Vagina (tissue), 2 donors: ENCODE measurements around the gene SDCCAG8. TPM values are rescaled to one million over a fixed set of nuclear protein-coding genes. Genes with fewer than 3 reads are reported as not detected.
"Not testable (repeated sequence)": the region's sequence is repeated elsewhere in the genome, so short reads cannot be mapped to it uniquely, and the experiment has no call there.

ENCODE experiments used
- DNase-seq, 2 donors: peaks; one replicate each; pipeline ENCODE4 v3.0.0-alpha.2; 2017; ENCODE audit errors: extremely low spot score in 2 of 2
- H3K27ac ChIP-seq: fragments of 200-600 bp; sonication (generic); one replicate; pipeline ENCODE4 v1.5.1; 2019
- H3K27me3 ChIP-seq: fragments of 200-600 bp; sonication (generic); one replicate; pipeline ENCODE4 v1.5.1; 2019
- H3K36me3 ChIP-seq, 2 donors: fragments of 200-600 bp; sonication (generic); one replicate each; pipeline ENCODE4 v1.5.1; 2017 to 2019
- H3K4me1 ChIP-seq: fragments of 200-600 bp; sonication (generic); one replicate; pipeline ENCODE4 v1.5.1; 2019
- H3K4me3 ChIP-seq, 2 donors: fragments of 200-600 bp; sonication (generic); 1 replicate in 1 of 2; 2 replicates in 1 of 2; pipeline ENCODE4 v1.5.1; 2016 to 2019
- H3K9me3 ChIP-seq: fragments of 200-600 bp; sonication (generic); one replicate; pipeline ENCODE4 v1.5.1; 2019
- CTCF ChIP-seq, 3 experiments: fragments of 450-650 bp in 2 of 3; fragments of 200-600 bp in 1 of 3; sonication (generic) in 1 of 3; IDR thresholded peaks; one replicate each; pipeline ENCODE4 v1.5.1; 2017 to 2019; ENCODE audit warnings: antibody characterized with exemption in 3 of 3, mild to moderate bottlenecking in 2 of 3, moderate library complexity in 2 of 3
- POLR2A ChIP-seq, 2 donors: fragments of 450-650 bp; IDR thresholded peaks; one replicate each; pipeline ENCODE4 v1.6.1; 2017; ENCODE audit warnings: antibody characterized with exemption in 2 of 2, mild to moderate bottlenecking in 2 of 2, moderate library complexity in 2 of 2
- POLR2AphosphoS5 ChIP-seq, 2 donors: sonication (generic); formaldehyde crosslinking; IDR thresholded peaks; one replicate each; pipeline ENCODE4 v1.9.0; 2017; ENCODE audit warnings: antibody characterized with exemption in 2 of 2, mild to moderate bottlenecking in 2 of 2, low read depth in 1 of 2; ENCODE audit not compliant: insufficient read depth in 1 of 2
- intact Hi-C: fragments of 100-400 bp; cut with DNase I; formaldehyde crosslinking; loops from one replicate; pipeline ENCODE4 v1.15.1; 2023
- total RNA-seq: library from RNA; depleted of rRNA; stranded (reverse); fragments of >200 nt; gene quantifications from one replicate; pipeline ENCODE4 v1.2.3, GENCODE V29; 2016

The SDCCAG8 gene
- total RNA-seq = 31.2 TPM

- H3K27ac ChIP-seq = peak within 1 kb of the TSS; percentile 90
- DNase-seq = peak; percentile 98 to 99
- no peaks in the 10 kb centered on the region for H3K9me3 ChIP-seq
- peak within 1 kb of the TSS; percentile 51 to 83 for H3K4me3 ChIP-seq
- H3K27me3 ChIP-seq = no peaks in the 10 kb centered on the region
- H3K4me1 ChIP-seq = peaks cover 36% of the 10 kb centered on the region
- intact Hi-C loops = no loop called here
- TF ChIP-seq CTCF (IDR thresholded peaks at IDR 0.05) (no peak), POLR2A (IDR thresholded peaks at IDR 0.05) (peak; percentile 62 to 70), POLR2AphosphoS5 (IDR thresholded peaks at IDR 0.05; ENCODE audit: insufficient read depth in 1 of 2, low read depth in 1 of 2) (peak; percentile 92 to 93)
- H3K36me3 ChIP-seq = no peaks in the 10 kb centered on the region
Measured at GRCh38 chr1:243255791-243256512, at the start of gene SDCCAG8. SDCCAG8 (plus strand) TSS chr1:243256041; CDS start chr1:243256174, 133 bp downstream.

DNA sequence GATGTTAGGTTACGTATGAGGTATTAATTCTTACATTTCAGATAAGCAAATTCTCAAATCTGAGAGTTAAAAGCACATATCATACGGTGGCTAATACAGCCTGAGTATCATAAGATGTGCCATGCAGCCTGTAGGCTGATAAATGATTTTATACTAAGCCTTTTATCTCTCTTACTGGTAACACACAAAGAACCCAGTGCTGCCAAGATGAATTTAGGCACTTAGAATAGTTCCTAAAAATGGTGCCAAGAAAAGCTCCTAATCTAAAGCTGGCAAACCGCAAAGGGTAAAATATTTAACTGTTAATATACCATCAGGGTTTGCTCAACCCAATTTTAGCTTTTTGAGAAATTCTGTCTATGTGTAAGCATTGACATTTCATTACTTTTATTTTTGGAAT is 43.9 kb upstream of the SDCCAG8 start:
- DNase-seq, H3K36me3 ChIP-seq: not testable (repeated sequence)

DNA sequence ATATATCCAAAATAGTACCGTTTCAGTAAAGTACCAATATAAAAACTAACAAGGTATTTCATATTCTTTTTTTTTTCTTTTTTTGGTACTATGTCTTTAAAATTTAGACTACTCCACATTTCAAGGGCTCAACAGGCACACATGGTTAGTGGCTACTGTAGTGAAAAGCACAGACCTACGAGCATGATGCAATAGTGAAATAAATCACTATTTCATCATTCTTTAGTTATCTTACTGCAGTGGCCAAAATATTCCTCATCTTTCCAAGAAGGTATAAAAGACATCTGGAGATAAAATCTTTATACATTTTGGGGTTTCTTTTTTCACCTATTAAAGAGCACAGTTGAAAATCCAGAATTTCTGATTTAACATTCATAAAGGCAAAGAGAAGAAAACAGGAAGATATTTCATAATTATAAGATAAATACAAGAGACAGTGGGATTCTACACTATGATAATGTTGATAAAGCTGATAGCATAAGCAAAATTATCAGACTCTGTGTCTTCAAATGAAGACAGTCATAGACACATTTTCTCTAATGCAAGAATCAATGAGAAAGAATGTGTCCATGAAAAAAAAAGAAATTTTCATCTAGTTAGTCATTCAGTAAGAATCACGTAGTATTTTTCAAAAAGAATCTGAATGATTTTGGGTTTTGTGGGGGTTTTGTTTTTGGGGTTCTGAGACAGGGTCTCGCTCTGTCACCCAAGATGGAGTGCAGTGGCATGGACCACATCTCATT is 42.6 kb upstream of the SDCCAG8 start:
- Histone ChIP-seq H3K4me1 (peaks cover 26% of the 10 kb centered on the region), H3K9me3 (no peaks in the 10 kb centered on the region), H3K27ac (no peak overlapping the region), H3K36me3 (no peaks in the 10 kb centered on the region), H3K4me3 (no peak overlapping the region), H3K27me3 (no peaks in the 10 kb centered on the region)
- no peak for DNase-seq
- intact Hi-C loops = no loop called here
- TF ChIP-seq POLR2A (IDR thresholded peaks at IDR 0.05) (no peak), CTCF (IDR thresholded peaks at IDR 0.05) (no peak), POLR2AphosphoS5 (IDR thresholded peaks at IDR 0.05; ENCODE audit: insufficient read depth in 1 of 2, low read depth in 1 of 2) (peak in 1 of 2 donors; percentile 11)

More for the DNA sequence above, 43.9 kb upstream of the SDCCAG8 start:
- intact Hi-C loops, H3K27me3 ChIP-seq, H3K9me3 ChIP-seq, H3K4me3 ChIP-seq, H3K27ac ChIP-seq: not testable (repeated sequence)
- H3K4me1 ChIP-seq = peaks cover 24% of the 10 kb centered on the region

DNA sequence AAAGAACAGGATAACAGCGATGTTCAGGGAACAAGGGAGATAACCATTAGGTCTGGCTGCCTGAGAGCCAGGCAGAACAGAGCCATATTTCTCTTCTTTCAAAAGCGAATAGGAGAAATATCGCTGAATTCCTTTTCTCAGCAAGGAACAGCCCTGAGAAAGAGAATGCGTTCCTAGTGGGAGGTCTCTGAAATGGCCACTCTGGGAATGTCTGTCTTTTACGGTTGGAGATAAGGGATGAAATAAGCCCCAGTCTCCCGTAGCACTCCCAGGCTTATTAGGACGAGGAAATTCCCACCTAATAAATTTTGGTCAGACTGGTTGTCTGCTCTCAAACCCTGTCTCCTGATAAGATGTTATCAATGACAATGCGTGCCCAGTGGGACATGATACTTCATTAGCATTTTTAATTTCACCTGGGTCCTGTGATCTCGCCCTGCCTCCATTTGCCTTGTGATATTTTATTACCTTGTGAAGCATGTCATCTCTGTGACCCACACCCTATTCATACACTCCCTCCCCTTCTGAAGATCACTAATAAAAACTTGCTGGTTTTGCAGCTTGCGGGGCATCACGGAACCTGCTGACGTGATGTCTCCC is 40.5 kb upstream of the SDCCAG8 start:
- H3K36me3 ChIP-seq, intact Hi-C loops, H3K27ac ChIP-seq, DNase-seq, H3K9me3 ChIP-seq, H3K27me3 ChIP-seq, H3K4me3 ChIP-seq: not testable (repeated sequence)
- H3K4me1 ChIP-seq = peaks cover 26% of the 10 kb centered on the region

GRCh38 chr1:243216741-243217140 is 39.1 kb upstream of the SDCCAG8 start:
- Histone ChIP-seq H3K36me3 (peaks cover 0 to 10% of the 10 kb centered on the region in 2 donors), H3K4me1 (peaks cover 26% of the 10 kb centered on the region), H3K27ac (no peak overlapping the region), H3K4me3 (no peak overlapping the region), H3K9me3 (no peaks in the 10 kb centered on the region), H3K27me3 (no peaks in the 10 kb centered on the region)
- intact Hi-C loops = no loop called here
- TF ChIP-seq POLR2AphosphoS5 (IDR thresholded peaks at IDR 0.05; ENCODE audit: insufficient read depth in 1 of 2, low read depth in 1 of 2) (no peak), POLR2A (IDR thresholded peaks at IDR 0.05) (no peak), CTCF (IDR thresholded peaks at IDR 0.05) (no peak)
- DNase-seq = no peak
